HPDE6-E6E7 (cell line): ENCODE data around the gene B4GALNT1.
A peak's percentile ranks its signal among the peaks of the same experiment; 100 is the strongest.
"Not testable (repeated sequence)": the region's sequence is repeated elsewhere in the genome, so short reads cannot be mapped to it uniquely, and the experiment has no call there.

Experiments used
- DNase-seq: peaks from one replicate; pipeline ENCODE4 v3.0.0; 2011; ENCODE audit warnings: missing footprints; ENCODE audit errors: extremely low spot score

The B4GALNT1 gene

GRCh38 chr12:57609101-57609780 lies 23.8 kb downstream of the B4GALNT1 start:
- DNase-seq = no peak

- no peak for DNase-seq
Observed at GRCh38 chr12:57607958-57608663, 24.9 kb downstream of the B4GALNT1 start.

- DNase-seq = no peak
Observed at GRCh38 chr12:57606821-57607220, 26.2 kb downstream of the B4GALNT1 start.

GRCh38 chr12:57606399-57606798 lies 26.6 kb downstream of the B4GALNT1 start:
- no peak for DNase-seq

GRCh38 chr12:57605811-57606311 lies 27.1 kb downstream of the B4GALNT1 start:
- no peak for DNase-seq

GRCh38 chr12:57604992-57605810 lies 27.8 kb downstream of the B4GALNT1 start:
- DNase-seq = no peak

GRCh38 chr12:57604454-57604991 lies 28.5 kb downstream of the B4GALNT1 start, which contains the start of gene DTX3:
TSS of gene DTX3 (plus strand) at chr12:57604824. CDS start at chr12:57606518, 1,694 bp downstream.
- DNase-seq = no peak

GRCh38 chr12:57603815-57604453 lies 29.1 kb downstream of the B4GALNT1 start:
- DNase-seq = no peak

- DNase-seq = no peak
Observed at GRCh38 chr12:57603324-57603723, 29.7 kb downstream of the B4GALNT1 start.

- no peak for DNase-seq
Observed at GRCh38 chr12:57602544-57602943, 30.5 kb downstream of the B4GALNT1 start.

GRCh38 chr12:57600395-57600794 lies 32.6 kb downstream of the B4GALNT1 start:
- no peak for DNase-seq

GRCh38 chr12:57593187-57593586 lies 39.8 kb downstream of the B4GALNT1 start:
- DNase-seq = no peak

GRCh38 chr12:57592551-57593165 lies 40.3 kb downstream of the B4GALNT1 start:
- no peak for DNase-seq

- no peak for DNase-seq
Observed at GRCh38 chr12:57591782-57592325, 41.1 kb downstream of the B4GALNT1 start.

GRCh38 chr12:57590864-57591781 lies 41.9 kb downstream of the B4GALNT1 start, which contains the start of gene PIP4K2C:
TSS of gene PIP4K2C (plus strand) at chr12:57591192. CDS start at chr12:57591290, 98 bp downstream.
- DNase-seq = peak; percentile 92

GRCh38 chr12:57590479-57590863 lies 42.5 kb downstream of the B4GALNT1 start:
- DNase-seq = no peak

GRCh38 chr12:57588951-57589610 lies 43.9 kb downstream of the B4GALNT1 start:
- DNase-seq = not testable (repeated sequence)

- DNase-seq = no peak
Observed at GRCh38 chr12:57586832-57587429, 46.1 kb downstream of the B4GALNT1 start.
